LNCAP (cell line): Measurements from ENCODE around the gene FYCO1.

Source experiments
- CTCF ChIP-seq: fragments of 450-650 bp; IDR thresholded peaks from 2 replicates; pipeline ENCODE4 v1.5.1; 2017; ENCODE audit warnings: mild to moderate bottlenecking

Gene FYCO1

GRCh38 chr3:45932112-45932511, 63.5 kb downstream of the FYCO1 start:
- TF ChIP-seq CTCF, result no peak

GRCh38 chr3:45931496-45931895, 64.1 kb downstream of the FYCO1 start:
- no peak for TF ChIP-seq CTCF

- peak; percentile 83 for TF ChIP-seq CTCF
Measured at GRCh38 chr3:45929042-45929679, 66.5 kb downstream of the FYCO1 start.

GRCh38 chr3:45927881-45928280, 67.7 kb downstream of the FYCO1 start:
- no peak for TF ChIP-seq CTCF

- TF ChIP-seq CTCF, result no peak
Measured at GRCh38 chr3:45923755-45924154, 71.9 kb downstream of the FYCO1 start.

GRCh38 chr3:45922950-45923590, 72.6 kb downstream of the FYCO1 start:
- TF ChIP-seq CTCF, result no peak

- TF ChIP-seq CTCF, result no peak
Measured at GRCh38 chr3:45922039-45922326, 73.6 kb downstream of the FYCO1 start.
